Neutrophil (primary cell): ENCODE measurements around the gene FAF1.

Experiments
- H3K27ac ChIP-seq: fragments of 200-600 bp; sonication (generic); 2 replicates; pipeline ENCODE4 v1.5.1; 2016; ENCODE audit warnings: mild to moderate bottlenecking, moderate library complexity
- H3K27me3 ChIP-seq: fragments of 200-600 bp; sonication (generic); 2 replicates; pipeline ENCODE4 v1.6.0; 2016; ENCODE audit warnings: mild to moderate bottlenecking
- H3K36me3 ChIP-seq: fragments of 200-600 bp; sonication (generic); 2 replicates; pipeline ENCODE4 v1.5.1; 2017
- H3K4me1 ChIP-seq, 2 experiments: fragments of 200-600 bp in 1 of 2; sonication (generic) in 1 of 2; 1 replicate in 1 of 2; 2 replicates in 1 of 2; pipeline versions ENCODE4 v1.5.1 to v1.6.1; 2013 to 2016; ENCODE audit warnings: low read depth in 1 of 2, low read length in 1 of 2, mild to moderate bottlenecking in 1 of 2, moderate library complexity in 1 of 2; ENCODE audit not compliant: control insufficient read depth in 1 of 2, insufficient read depth in 1 of 2
- H3K4me3 ChIP-seq, 2 experiments: fragments of 200-600 bp in 1 of 2; sonication (generic) in 1 of 2; 1 replicate in 1 of 2; 2 replicates in 1 of 2; pipeline ENCODE4 v1.5.1; 2013 to 2016; ENCODE audit warnings: low read depth in 1 of 2, low read length in 1 of 2, mild to moderate bottlenecking in 1 of 2, moderate library complexity in 1 of 2
- H3K9me3 ChIP-seq: fragments of 200-600 bp; sonication (generic); 2 replicates; pipeline ENCODE4 v1.5.1; 2016
- CTCF ChIP-seq: fragments of 200-600 bp; sonication (generic); IDR thresholded peaks from 2 replicates; pipeline ENCODE4 v1.5.1; 2016; ENCODE audit warnings: antibody characterized with exemption

The FAF1 gene

DNA sequence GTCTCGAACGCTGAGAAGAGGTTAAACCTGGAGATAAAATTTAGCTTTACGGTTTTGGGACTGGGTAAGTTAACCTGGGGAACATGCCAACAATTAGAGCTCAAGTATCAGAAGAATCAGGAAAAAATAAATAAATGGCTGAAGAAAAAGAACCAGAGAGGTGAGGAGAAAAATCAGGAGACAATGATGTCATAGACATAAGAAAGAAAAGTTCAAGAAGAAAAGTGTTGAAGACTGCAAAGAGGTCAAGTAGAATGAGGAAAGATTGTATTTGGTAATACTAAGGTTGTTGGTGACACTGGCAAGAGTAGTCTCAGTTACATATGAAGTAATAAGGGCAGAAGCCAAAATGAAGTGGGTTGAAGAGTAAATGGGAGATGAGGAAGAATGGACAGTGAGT is 36.0 kb upstream of the FAF1 start:
- no peaks in the 10 kb centered on the region for H3K36me3 ChIP-seq
- no peaks in the 10 kb centered on the region for H3K9me3 ChIP-seq
- H3K27ac ChIP-seq: no peak overlapping the region
- H3K4me3 ChIP-seq: no peak overlapping the region
- TF ChIP-seq CTCF: no peak
- H3K4me1 ChIP-seq: no peaks in the 10 kb centered on the region
- peaks cover 61% of the 10 kb centered on the region for H3K27me3 ChIP-seq

DNA sequence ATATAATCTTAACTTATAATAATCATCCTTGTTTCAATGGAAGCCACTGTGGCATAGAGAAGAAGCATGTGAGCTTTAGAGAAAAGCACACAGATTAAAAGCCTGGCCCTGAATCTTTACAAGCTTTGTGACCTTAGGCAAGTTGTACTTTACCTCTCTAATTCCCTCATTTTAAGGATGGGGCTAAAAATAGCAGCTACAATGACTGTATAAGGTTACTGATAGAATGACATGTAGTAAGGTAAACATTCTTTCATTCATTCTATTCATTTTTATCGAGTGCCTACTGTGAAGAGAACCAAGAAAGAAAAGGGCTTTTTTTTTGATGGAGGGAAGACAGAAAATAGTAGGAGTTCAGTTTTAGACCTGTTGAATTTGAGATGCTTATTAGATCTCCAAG is 35.6 kb upstream of the FAF1 start:
- H3K9me3 ChIP-seq: no peaks in the 10 kb centered on the region
- no peak for TF ChIP-seq CTCF
- H3K4me1 ChIP-seq: no peaks in the 10 kb centered on the region
- H3K27ac ChIP-seq: no peak overlapping the region
- no peaks in the 10 kb centered on the region for H3K36me3 ChIP-seq
- no peak overlapping the region for H3K4me3 ChIP-seq
- peaks cover 61% of the 10 kb centered on the region for H3K27me3 ChIP-seq

DNA sequence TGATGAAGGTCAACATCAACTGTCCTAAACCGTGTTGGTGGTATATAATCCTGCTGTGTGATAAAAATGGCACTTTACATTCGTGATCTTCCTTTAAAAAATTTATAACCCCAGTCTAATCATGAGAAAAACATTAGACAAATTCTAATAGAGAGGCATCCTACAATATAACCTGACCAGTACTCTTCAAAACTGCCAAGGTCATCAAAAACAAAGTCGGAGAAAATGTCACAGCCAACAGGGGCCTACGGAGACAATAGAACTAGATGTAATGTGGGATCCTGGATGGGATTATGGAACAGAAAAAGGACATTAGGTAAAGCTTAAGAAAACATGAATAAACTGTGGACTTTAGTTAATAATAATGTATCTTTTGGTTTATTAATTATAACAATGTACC is 34.9 kb upstream of the FAF1 start:
- no peak for TF ChIP-seq CTCF
- Histone ChIP-seq H3K27me3 (peaks cover 61% of the 10 kb centered on the region), H3K27ac (no peak overlapping the region), H3K4me3 (no peak overlapping the region), H3K9me3 (no peaks in the 10 kb centered on the region), H3K4me1 (no peaks in the 10 kb centered on the region), H3K36me3 (no peaks in the 10 kb centered on the region)

DNA sequence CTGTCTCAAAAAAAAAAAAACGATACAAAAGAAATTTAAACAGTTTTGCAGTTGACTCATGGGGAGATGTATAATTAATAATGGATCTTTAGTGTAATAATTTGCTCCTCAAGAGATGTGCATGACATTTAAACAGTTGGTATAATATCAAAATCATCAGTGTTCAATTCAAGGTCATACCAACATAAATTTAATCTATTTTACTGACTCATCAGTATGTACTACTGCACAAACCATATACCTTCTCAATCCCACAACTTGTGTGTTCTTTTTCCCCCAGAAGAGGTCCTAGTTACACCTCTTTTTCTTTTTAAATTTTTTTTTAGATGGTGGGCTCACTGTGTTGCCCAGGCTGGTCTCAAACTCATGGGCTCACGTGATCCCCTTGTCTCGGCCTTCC is 33.6 kb upstream of the FAF1 start:
- no peak overlapping the region for H3K4me3 ChIP-seq
- TF ChIP-seq CTCF: no peak
- peaks cover 67% of the 10 kb centered on the region for H3K27me3 ChIP-seq
- H3K4me1 ChIP-seq: no peaks in the 10 kb centered on the region
- H3K36me3 ChIP-seq: no peaks in the 10 kb centered on the region
- no peak overlapping the region for H3K27ac ChIP-seq
- no peaks in the 10 kb centered on the region for H3K9me3 ChIP-seq

DNA sequence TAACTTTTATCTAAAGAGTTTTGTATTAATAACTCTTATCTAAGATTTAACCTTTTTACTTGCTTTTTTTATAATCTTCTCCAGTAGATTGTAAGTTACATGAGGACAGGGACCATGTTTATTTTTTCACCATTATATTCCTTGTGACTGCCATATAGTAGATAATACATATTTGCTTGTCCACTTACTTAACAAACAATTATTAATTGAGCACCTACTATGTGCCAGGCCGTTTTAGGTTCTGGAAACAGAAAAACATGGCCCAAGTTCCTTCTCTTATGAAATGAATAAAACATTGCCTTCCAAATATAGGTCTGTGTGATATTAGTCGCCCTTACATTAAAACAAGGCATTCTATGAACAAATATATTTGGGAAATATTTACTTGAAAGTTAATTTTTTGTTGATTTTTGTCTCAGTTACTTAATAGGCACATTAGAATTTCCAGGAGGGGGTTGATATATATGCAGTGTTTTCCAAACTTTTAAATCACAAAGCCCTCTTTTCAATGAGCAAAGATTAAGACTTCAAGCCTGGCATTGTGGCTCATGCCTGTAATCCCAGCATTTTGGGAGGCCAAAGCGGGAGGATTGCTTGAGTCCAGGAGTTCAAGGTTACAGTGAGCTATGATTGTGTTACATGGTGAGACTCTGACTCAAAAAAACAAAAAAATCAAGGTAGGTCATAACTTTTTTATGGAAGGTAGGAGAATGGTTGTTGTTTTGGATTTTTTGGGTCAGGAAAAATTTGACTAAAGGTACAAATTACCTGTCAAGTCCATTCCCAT is 32.7 kb upstream of the FAF1 start:
- H3K4me3 ChIP-seq: no peak overlapping the region
- no peaks in the 10 kb centered on the region for H3K9me3 ChIP-seq
- no peak for TF ChIP-seq CTCF
- H3K27ac ChIP-seq: no peak overlapping the region
- H3K36me3 ChIP-seq: no peaks in the 10 kb centered on the region
- H3K27me3 ChIP-seq: peaks cover 76% of the 10 kb centered on the region
- no peaks in the 10 kb centered on the region for H3K4me1 ChIP-seq
